ENCODE data around the gene B4GALT4. TPM values are rescaled to one million over a fixed set of nuclear protein-coding genes. Genes with fewer than 3 reads are reported as not detected.
"Not testable (repeated sequence)": the region's sequence is repeated elsewhere in the genome, so short reads cannot be mapped to it uniquely, and the experiment has no call there.

The B4GALT4 gene
- total RNA-seq, 3 donors from 2014 or later: 35.0 to 73.9 (median 58.9) TPM

DNA sequence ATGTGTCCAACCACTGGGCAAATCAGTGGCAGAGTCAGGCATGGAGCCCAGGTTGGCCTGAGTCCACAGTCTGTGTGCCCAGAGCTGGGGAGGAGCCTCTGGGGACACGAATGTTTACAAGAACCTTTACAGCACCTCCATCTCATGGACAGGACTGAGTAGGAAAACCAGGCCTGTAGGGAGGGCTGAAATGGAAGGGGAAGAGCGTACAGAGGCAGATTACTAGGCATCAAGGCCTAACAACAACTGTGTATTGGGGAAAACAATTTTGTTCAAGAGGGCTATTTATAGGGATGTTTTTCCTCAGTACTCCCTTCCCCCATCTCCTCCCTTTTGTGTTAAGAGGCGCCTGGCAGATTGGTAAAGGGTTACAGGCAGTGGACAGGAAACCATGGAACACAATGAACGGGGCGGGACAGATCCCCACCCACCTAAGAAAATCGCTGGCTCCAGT, 38.5 kb upstream of the B4GALT4 start:
- no peak overlapping the region for H3K4me3 ChIP-seq
- no peaks in the 10 kb centered on the region for H3K4me1 ChIP-seq (ENCODE audit: low read depth)
- DNase-seq (peak in 2 of 3 donors; percentile 44 to 60), ATAC-seq (peak; percentile 79)
- TF ChIP-seq, protein P1, sequence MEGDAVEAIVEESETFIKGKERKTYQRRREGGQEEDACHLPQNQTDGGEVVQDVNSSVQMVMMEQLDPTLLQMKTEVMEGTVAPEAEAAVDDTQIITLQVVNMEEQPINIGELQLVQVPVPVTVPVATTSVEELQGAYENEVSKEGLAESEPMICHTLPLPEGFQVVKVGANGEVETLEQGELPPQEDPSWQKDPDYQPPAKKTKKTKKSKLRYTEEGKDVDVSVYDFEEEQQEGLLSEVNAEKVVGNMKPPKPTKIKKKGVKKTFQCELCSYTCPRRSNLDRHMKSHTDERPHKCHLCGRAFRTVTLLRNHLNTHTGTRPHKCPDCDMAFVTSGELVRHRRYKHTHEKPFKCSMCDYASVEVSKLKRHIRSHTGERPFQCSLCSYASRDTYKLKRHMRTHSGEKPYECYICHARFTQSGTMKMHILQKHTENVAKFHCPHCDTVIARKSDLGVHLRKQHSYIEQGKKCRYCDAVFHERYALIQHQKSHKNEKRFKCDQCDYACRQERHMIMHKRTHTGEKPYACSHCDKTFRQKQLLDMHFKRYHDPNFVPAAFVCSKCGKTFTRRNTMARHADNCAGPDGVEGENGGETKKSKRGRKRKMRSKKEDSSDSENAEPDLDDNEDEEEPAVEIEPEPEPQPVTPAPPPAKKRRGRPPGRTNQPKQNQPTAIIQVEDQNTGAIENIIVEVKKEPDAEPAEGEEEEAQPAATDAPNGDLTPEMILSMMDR (IDR thresholded peaks at IDR 0.05): no peak
- H3K36me3 ChIP-seq (ENCODE audit: low read depth): no peaks in the 10 kb centered on the region
- H3K9me3 ChIP-seq: peaks cover 9% of the 10 kb centered on the region
- intact Hi-C loops (cut with DNase I, micrococcal nuclease): no loop called here

DNA sequence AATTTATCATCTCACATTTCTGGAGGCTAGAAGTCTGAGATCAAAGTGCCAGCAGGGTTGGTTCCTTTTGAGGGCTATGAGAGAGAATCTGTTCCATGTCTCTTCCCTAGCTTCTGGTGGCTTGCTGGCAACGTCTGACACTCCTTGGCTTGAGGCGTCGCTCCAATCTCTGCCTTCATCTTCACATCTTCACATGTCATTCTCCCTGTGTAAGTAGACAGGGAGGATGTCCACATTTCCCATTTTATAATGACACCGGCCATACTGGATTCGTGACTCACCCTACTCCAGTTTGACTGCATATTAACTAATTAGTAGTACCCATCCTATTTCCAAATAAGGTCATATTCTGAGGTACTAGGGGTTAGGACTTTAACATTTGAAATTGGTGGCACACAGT, 36.0 kb upstream of the B4GALT4 start:
- DNase-seq (no peak), ATAC-seq (no peak)
- H3K4me1 ChIP-seq (ENCODE audit: low read depth): no peaks in the 10 kb centered on the region
- no peaks in the 10 kb centered on the region for H3K9me3 ChIP-seq
- H3K36me3 ChIP-seq (ENCODE audit: low read depth): no peaks in the 10 kb centered on the region
- H3K4me3 ChIP-seq: no peak overlapping the region
- intact Hi-C loops (cut with DNase I, micrococcal nuclease): no loop called here
- TF ChIP-seq, protein P1 (IDR thresholded peaks at IDR 0.05): no peak

DNA sequence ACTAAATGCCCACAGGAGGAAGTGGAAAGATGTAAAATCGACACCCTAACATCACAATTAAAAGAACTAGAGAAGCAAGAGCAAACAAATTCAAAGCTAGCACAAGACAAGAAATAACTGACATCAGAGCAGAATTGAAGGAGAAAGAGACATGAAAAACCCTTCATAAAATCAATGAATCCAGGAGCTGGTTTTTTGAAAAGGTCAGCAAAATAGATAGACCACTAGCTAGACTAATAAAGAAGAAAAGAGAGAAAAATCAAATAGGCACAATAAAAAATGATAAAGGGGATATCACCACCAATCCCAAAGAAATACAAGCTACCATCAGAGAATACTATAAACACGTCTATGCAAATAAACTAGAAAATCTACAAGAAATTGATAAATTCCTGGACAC, 29.5 kb upstream of the B4GALT4 start:
- H3K36me3 ChIP-seq (ENCODE audit: low read depth); ATAC-seq; H3K4me1 ChIP-seq (ENCODE audit: low read depth); H3K4me3 ChIP-seq; intact Hi-C loops (cut with DNase I, micrococcal nuclease); DNase-seq; H3K9me3 ChIP-seq: not testable (repeated sequence)

DNA sequence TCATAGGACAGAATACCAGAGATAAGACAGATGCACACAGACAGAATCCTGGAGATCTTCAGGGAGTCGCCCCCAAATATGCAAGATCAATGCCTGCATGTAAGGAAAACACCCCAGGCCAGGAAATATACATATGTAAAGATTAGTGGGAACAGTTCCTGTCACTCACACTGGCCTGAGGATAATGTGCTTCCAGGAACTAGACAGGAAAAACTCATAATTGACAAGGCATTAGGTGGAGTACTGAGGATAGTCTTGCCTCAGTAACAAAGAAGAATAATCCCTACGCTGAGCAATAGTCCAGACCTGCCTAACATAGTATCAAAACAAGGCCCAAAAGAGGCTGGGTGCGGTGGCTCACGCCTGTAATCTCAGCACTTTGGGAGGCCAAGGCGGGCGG, 20.4 kb upstream of the B4GALT4 start:
- intact Hi-C loops (cut with DNase I, micrococcal nuclease): no loop called here
- no peak for ATAC-seq
- no peaks in the 10 kb centered on the region for H3K4me1 ChIP-seq (ENCODE audit: low read depth)
- H3K4me3 ChIP-seq: no peak overlapping the region
- TF ChIP-seq, protein P1 (IDR thresholded peaks at IDR 0.05): no peak
- no peaks in the 10 kb centered on the region for H3K9me3 ChIP-seq
- no peak for DNase-seq
- H3K36me3 ChIP-seq (ENCODE audit: low read depth): no peaks in the 10 kb centered on the region

DNA sequence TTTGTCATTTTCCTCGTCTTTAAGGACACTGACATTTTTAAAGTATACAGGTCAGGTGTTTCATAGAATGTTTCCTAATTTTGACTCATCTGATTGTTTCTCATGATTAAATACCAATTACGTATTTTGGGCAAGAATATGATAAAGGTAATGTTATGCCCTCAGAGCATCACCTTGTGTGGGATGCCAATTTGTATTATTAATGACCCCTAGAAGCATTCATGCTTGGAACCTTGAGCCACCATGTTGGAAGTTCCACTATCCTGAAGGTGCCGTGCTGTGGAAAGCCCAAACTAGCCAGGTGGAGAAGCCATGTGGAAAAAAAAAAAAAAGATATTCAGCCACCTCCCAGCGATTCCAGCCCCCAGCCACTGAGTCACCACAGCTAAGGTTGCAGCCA, 19.1 kb upstream of the B4GALT4 start:
- no peaks in the 10 kb centered on the region for H3K36me3 ChIP-seq (ENCODE audit: low read depth)
- ATAC-seq (no peak), DNase-seq (no peak)
- no peaks in the 10 kb centered on the region for H3K4me1 ChIP-seq (ENCODE audit: low read depth)
- no peaks in the 10 kb centered on the region for H3K9me3 ChIP-seq
- TF ChIP-seq, protein P1 (IDR thresholded peaks at IDR 0.05): no peak
- intact Hi-C loops (cut with DNase I, micrococcal nuclease): no loop called here
- no peak overlapping the region for H3K4me3 ChIP-seq

DNA sequence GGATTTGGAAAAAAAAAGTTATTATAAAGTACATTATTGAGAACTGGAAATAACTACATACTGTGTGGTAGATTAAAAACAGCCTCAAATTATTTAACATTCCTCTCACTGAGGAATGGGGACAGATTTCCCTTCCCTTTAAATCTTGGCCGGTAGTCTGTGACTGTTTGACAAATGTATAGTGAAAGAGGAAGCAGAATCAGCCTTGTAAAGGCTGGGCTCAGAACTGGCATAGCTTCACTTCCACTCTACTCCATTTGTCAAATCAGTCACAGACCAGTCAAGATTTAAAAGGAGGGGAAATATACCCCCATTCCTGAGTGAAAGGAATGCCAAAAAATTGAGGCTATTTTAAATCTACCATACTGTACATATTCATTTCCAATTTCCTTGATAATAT, 18.2 kb upstream of the B4GALT4 start:
- Histone ChIP-seq H3K36me3 (ENCODE audit: low read depth) (no peaks in the 10 kb centered on the region), H3K4me1 (ENCODE audit: low read depth) (no peaks in the 10 kb centered on the region), H3K9me3 (no peaks in the 10 kb centered on the region), H3K4me3 (no peak overlapping the region)
- intact Hi-C loops (cut with DNase I, micrococcal nuclease): no loop called here
- TF ChIP-seq, protein P1 (IDR thresholded peaks at IDR 0.05): no peak
- ATAC-seq (peak; percentile 79), DNase-seq (peak in 1 of 3 donors; percentile 28)

Measured in mucosa of descending colon (tissue), 3 donors.